HepG2 (cell line): Measurements from ENCODE around the gene FKTN. TPM values are rescaled to one million over a fixed set of nuclear protein-coding genes. Genes with fewer than 3 reads are reported as not detected.

Experiments
- ATAC-seq: fragments of 200-7000 bp; cut with Tn5 transposase; 3 replicates; pipeline ENCODE4 v1.9.1; 2020; ENCODE audit warnings: mild to moderate bottlenecking, moderate library complexity
- BruUV-seq: library from RNA; stranded (reverse); fragments of 400-500 nt; replicated peaks from 2 replicates; lab custom pipeline; 2021; lab: Mats Ljungman, UMichigan
- CTCF ChIA-PET: fragments of 300-600 bp; formaldehyde crosslinking; extraction: SDS; loops from one replicate; lab custom pipeline; 2021; ENCODE audit warnings: low total read pairs, inconsistent platforms, low intra/inter-chr PET ratio; lab: Yijun Ruan, JAX
- POLR2A ChIA-PET: fragments of 350-600 bp; sonication (Branson Sonifier 250); formaldehyde crosslinking; loops from one replicate; lab custom pipeline; 2020; ENCODE audit warnings: antibody characterized with exemption, inconsistent platforms; lab: Yijun Ruan, JAX
- DNase-seq: peaks from one replicate; pipeline ENCODE4 v3.0.0-alpha.2; 2015; ENCODE audit warnings: low spot score
- FAIRE-seq: peaks from 3 replicates; lab custom pipeline; 2011; peaks lifted over from hg19 to GRCh38; lab: Jason Lieb, UNC
- H2AFZ ChIP-seq: one replicate; pipeline ENCODE4 v1.6.1; 2011; ENCODE audit warnings: low read length, inconsistent platforms
- H3K27ac ChIP-seq: fragments of 300-600 bp; 3 replicates; pipeline ENCODE4 v1.8.0; 2011; ENCODE audit warnings: mixed run types, mild to moderate bottlenecking, mixed read lengths, low read length, inconsistent platforms; ENCODE audit not compliant: insufficient read depth; ENCODE audit errors: extremely low read length
- H3K27me3 ChIP-seq, 2 experiments: fragments of 200-600 bp in 1 of 2; 2 replicates in 1 of 2; 3 replicates in 1 of 2; pipeline versions ENCODE4 v1.6.0 to v1.8.0; 2011; ENCODE audit warnings: low read length in 2 of 2, mild to moderate bottlenecking in 2 of 2, moderate library complexity in 2 of 2, inconsistent platforms in 1 of 2; ENCODE audit not compliant: insufficient read depth in 2 of 2, control insufficient read depth in 1 of 2
- H3K36me3 ChIP-seq, 2 experiments: fragments of 200-600 bp in 1 of 2; replicated peaks in 1 of 2; 2 replicates in 1 of 2; 3 replicates in 1 of 2; pipeline versions ENCODE4 v1.5.1 to v1.8.0; 2011; ENCODE audit warnings: low read length in 2 of 2, inconsistent platforms in 1 of 2; ENCODE audit not compliant: insufficient read depth in 2 of 2, control insufficient read depth in 1 of 2
- H3K4me1 ChIP-seq: 2 replicates; pipeline ENCODE4 v1.5.1; 2012; ENCODE audit warnings: low read length, inconsistent platforms; ENCODE audit not compliant: insufficient read depth
- H3K4me2 ChIP-seq: 2 replicates; pipeline ENCODE4 v1.6.0; 2011; ENCODE audit warnings: low read depth, low read length, inconsistent platforms
- H3K4me3 ChIP-seq, 3 experiments: fragments of 200-600 bp in 1 of 3; sonication (generic), shearing (Covaris generic) in 1 of 3; replicated peaks in 1 of 3; 2 replicates each; pipeline ENCODE4 v1.5.1; 2011 to 2016; ENCODE audit warnings: low read length in 3 of 3, inconsistent platforms in 2 of 3, low read depth in 2 of 3, mild to moderate bottlenecking in 2 of 3, control low read depth in 1 of 3, mixed read lengths in 1 of 3; ENCODE audit not compliant: insufficient read depth in 1 of 3
- H3K79me2 ChIP-seq: one replicate; pipeline ENCODE4 v1.6.1; 2011; ENCODE audit warnings: low read length, inconsistent platforms; ENCODE audit not compliant: insufficient read depth
- H3K9ac ChIP-seq: 2 replicates; pipeline ENCODE4 v1.6.0; 2011; ENCODE audit warnings: mild to moderate bottlenecking, low read depth, low read length, inconsistent platforms; ENCODE audit not compliant: insufficient read depth
- H3K9me3 ChIP-seq: 2 replicates; pipeline ENCODE4 v1.5.1; 2012; ENCODE audit warnings: mild to moderate bottlenecking, low read length
- H4K20me1 ChIP-seq: 2 replicates; pipeline ENCODE4 v1.6.0; 2011; ENCODE audit warnings: inconsistent platforms, mild to moderate bottlenecking, low read length, moderate library complexity; ENCODE audit not compliant: insufficient read depth
- ATF3 ChIP-seq: sonication (generic); formaldehyde crosslinking; IDR thresholded peaks from 2 replicates; pipeline ENCODE4 v1.4.0; 2020; ENCODE audit warnings: missing genetic modification reagents
- BRD4 ChIP-seq: sonication (generic); formaldehyde crosslinking; IDR thresholded peaks from 2 replicates; pipeline ENCODE4 v1.4.0; 2020; ENCODE audit warnings: missing genetic modification reagents
- HOXA5 ChIP-seq: sonication (generic); formaldehyde crosslinking; IDR thresholded peaks from 2 replicates; pipeline ENCODE4 v1.4.0; 2020; ENCODE audit warnings: missing genetic modification reagents
- MAX ChIP-seq: IDR thresholded peaks from 2 replicates; pipeline ENCODE4 v1.6.1; 2012; ENCODE audit warnings: inconsistent platforms
- MLX ChIP-seq: IDR thresholded peaks from 2 replicates; pipeline ENCODE4 v1.6.1; 2016
- MTF2 ChIP-seq: sonication (generic); formaldehyde crosslinking; IDR thresholded peaks from 2 replicates; pipeline ENCODE4 v1.5.0; 2020; ENCODE audit warnings: missing genetic modification reagents, borderline replicate concordance
- MXD4 ChIP-seq: IDR thresholded peaks from 2 replicates; pipeline ENCODE4 v1.6.1; 2016; ENCODE audit warnings: mild to moderate bottlenecking, missing biosample characterization, missing genetic modification reagents
- NFKBIZ ChIP-seq: IDR thresholded peaks from 2 replicates; pipeline ENCODE4 v1.6.1; 2018; ENCODE audit warnings: missing genetic modification reagents, missing compliant biosample characterization
- POLR2AphosphoS5 ChIP-seq: IDR thresholded peaks from 2 replicates; pipeline ENCODE4 v1.6.1; 2012; ENCODE audit warnings: low read depth, low read length
- SCMH1 ChIP-seq: sonication (generic); formaldehyde crosslinking; IDR thresholded peaks from 2 replicates; pipeline ENCODE4 v1.9.0; 2021; ENCODE audit warnings: missing genetic modification reagents, mild to moderate bottlenecking, borderline replicate concordance
- ZC3H13 ChIP-seq: sonication (generic); formaldehyde crosslinking; IDR thresholded peaks from 2 replicates; pipeline ENCODE4 v1.8.1; 2023; ENCODE audit warnings: mild to moderate bottlenecking, missing genetic modification reagents, moderate library complexity
- ZFP90 ChIP-seq: sonication (generic); formaldehyde crosslinking; IDR thresholded peaks from 2 replicates; pipeline ENCODE4 v1.8.0; 2022; ENCODE audit warnings: missing genetic modification reagents, mild to moderate bottlenecking, inconsistent platforms, borderline replicate concordance
- ZNF3 ChIP-seq: IDR thresholded peaks from 2 replicates; pipeline ENCODE4 v1.7.0; 2017; ENCODE audit warnings: inconsistent platforms
- ZNF335 ChIP-seq: sonication (generic); formaldehyde crosslinking; IDR thresholded peaks from 2 replicates; pipeline ENCODE4 v1.4.0; 2020; ENCODE audit warnings: missing genetic modification reagents
- ZNF543 ChIP-seq: sonication (generic); formaldehyde crosslinking; IDR thresholded peaks from 2 replicates; pipeline ENCODE4 v1.4.0; 2020; ENCODE audit warnings: mild to moderate bottlenecking, missing genetic modification reagents
- ZNF770 ChIP-seq: sonication (generic); formaldehyde crosslinking; IDR thresholded peaks from 2 replicates; pipeline ENCODE4 v1.5.0; 2020; ENCODE audit warnings: mild to moderate bottlenecking, missing genetic modification reagents
- ZSCAN29 ChIP-seq: sonication (generic); formaldehyde crosslinking; conservative IDR thresholded peaks from 2 replicates; pipeline ENCODE4 v1.4.0; 2020; ENCODE audit warnings: mild to moderate bottlenecking, missing genetic modification reagents
- WGBS: methylation state at CpG from one replicate; pipeline ENCODE4 v1.1.6; 2017; ENCODE audit warnings: low lambda C conversion rate; 5-methylcytosine and 5-hydroxymethylcytosine counted together
- in situ Hi-C: cut with HindIII; loops from 2 replicates; pipeline ENCODE4 v1.10.0; 2017; ENCODE audit warnings: low pct_unique_long_range_greater_than_20kb; ENCODE audit not compliant: extremely low pct_ligation_motif_present
- intact Hi-C: fragments of 100-400 bp; cut with micrococcal nuclease; formaldehyde crosslinking; loops from one replicate; pipeline ENCODE4 v1.10.0; 2022; ENCODE audit not compliant: unreplicated experiment
- polyA plus RNA-seq, 8 experiments: library from polyadenylated mRNA; depleted of rRNA in 3 of 8; stranded (reverse) in 7 of 8; unstranded in 1 of 8; fragments of >200 nt; fragmentation: Illumina TruSeq in 4 of 8; extraction: Trizol in 4 of 8; gene quantifications; 2 replicates each; pipeline versions ENCODE4 v1.2.1 to v1.2.3, GENCODE V29; 2011 to 2016; ENCODE audit warnings: low read depth in 4 of 8, missing spikeins in 1 of 8, mixed read lengths in 1 of 8; ENCODE audit not compliant: insufficient read depth in 1 of 8
- total RNA-seq, 5 experiments: library from RNA; depleted of rRNA; stranded (reverse); fragments of >200 nt; fragmentation: Illumina TruSeq; extraction: Trizol; gene quantifications; 2 replicates each; pipeline ENCODE4 v1.2.3, GENCODE V29; 2016; ENCODE audit warnings: low read depth in 1 of 5

Gene FKTN
- total and polyA plus RNA-seq, 2 of the 13 experiments (the other 11 are each of a cell fraction or from before 2014, with no cell fraction given), result 7.9 to 13.5 TPM

- no peak for TF ChIP-seq NFKBIZ (CRISPR knock-in tag)
- TF ChIP-seq ZNF543 (CRISPR knock-in tag), result no peak
- no peak for TF ChIP-seq ZC3H13 (CRISPR knock-in tag)
- peak; percentile 78 for TF ChIP-seq ZNF770 (CRISPR knock-in tag)
- peak; percentile 62; the same call in 1 of the 2 replicates for TF ChIP-seq HOXA5 (CRISPR knock-in tag)
- peak; percentile 91 for TF ChIP-seq POLR2AphosphoS5
- TF ChIP-seq ATF3 (CRISPR knock-in tag), result 0 out of 2 replicates have a peak, but pooled peaks have one; percentile 14
Observed at GRCh38 chr9:105557804-105558610, at the start of gene FKTN (continued).

- Histone ChIP-seq H3K27ac (no peak overlapping the region), H3K27me3 (no peaks in the 10 kb centered on the region), H3K9ac (no peak overlapping the region), H2AFZ (no peak overlapping the region), H3K36me3 (peaks cover 0 to 9% of the 10 kb centered on the region in 2 experiments; a peak in 2 of 5 replicates), H3K4me1 (peaks cover 21% of the 10 kb centered on the region), H3K4me3 (no peak overlapping the region), H4K20me1 (no peaks in the 10 kb centered on the region), H3K9me3 (no peaks in the 10 kb centered on the region), H3K79me2 (peaks cover 7% of the 10 kb centered on the region), H3K4me2 (no peak overlapping the region)
- no TSS peak for BruUV-seq
- intact Hi-C loops, result no loop called here
- ChIA-PET CTCF (no interaction called here), POLR2A (no interaction called here)
- FAIRE-seq (no peak), DNase-seq (no peak), ATAC-seq (no peak)
- TF ChIP-seq SCMH1 (no peak), ZNF3 (CRISPR knock-in tag) (no peak), ZFP90 (CRISPR knock-in tag) (no peak), ZSCAN29 (CRISPR knock-in tag) (no peak), MAX (no peak), BRD4 (CRISPR knock-in tag) (no peak), ZNF335 (CRISPR knock-in tag) (no peak), MXD4 (CRISPR knock-in tag) (no peak), MLX (no peak), MTF2 (no peak)
- in situ Hi-C loops, result no loop called here
- WGBS, result 96% methylated on average over 2 of the region's 2 CpGs
Observed at GRCh38 chr9:105508530-105508929, 49.4 kb upstream of the FKTN start.
